SK-N-MC (cell line): ENCODE results near the gene PAK5.

Experiments
- DNase-seq: peaks from one replicate; pipeline ENCODE4 v3.0.0-alpha.2; 2011; ENCODE audit warnings: low read depth, low spot score
- H3K27ac ChIP-seq: fragments of 200-600 bp; sonication (generic); 2 replicates; pipeline ENCODE4 v1.5.1; 2016; ENCODE audit warnings: mixed run types
- H3K36me3 ChIP-seq: fragments of 200-600 bp; sonication (generic); 2 replicates; pipeline ENCODE4 v1.6.1; 2017; ENCODE audit warnings: antibody characterized with exemption, low read length, mixed read lengths; ENCODE audit not compliant: insufficient read depth
- H3K4me3 ChIP-seq: fragments of 200-600 bp; sonication (generic); 2 replicates; pipeline ENCODE4 v1.5.1; 2016
- H3K9ac ChIP-seq: fragments of 200-600 bp; sonication (generic); 2 replicates; pipeline ENCODE4 v1.8.0; 2017; ENCODE audit warnings: mixed run types, mixed read lengths; ENCODE audit not compliant: insufficient read length
- H3K9me3 ChIP-seq: fragments of 200-600 bp; sonication (generic); 2 replicates; pipeline ENCODE4 v1.6.1; 2017; ENCODE audit warnings: low read depth, mild to moderate bottlenecking, antibody characterized with exemption, low read length, moderate library complexity, mixed read lengths
- EZH2 ChIP-seq: fragments of 200-600 bp; sonication (generic); IDR thresholded peaks from one replicate; pipeline ENCODE4 v1.6.1; 2017; ENCODE audit warnings: antibody characterized with exemption
- FOXP2 ChIP-seq: optimal IDR thresholded peaks from 2 replicates; pipeline ENCODE3; 2011; ENCODE audit warnings: mild to moderate bottlenecking, moderate library complexity; ENCODE audit not compliant: insufficient read depth; ENCODE audit errors: extremely low read length, control extremely low read depth
- POLR2AphosphoS5 ChIP-seq: IDR thresholded peaks from 2 replicates; pipeline ENCODE4 v1.6.1; 2012; ENCODE audit warnings: mild to moderate bottlenecking, low read depth, low read length, borderline replicate concordance

PAK5 gene

GRCh38 chr20:9808166-9808565 lies 30.7 kb downstream of the PAK5 start:
- Histone ChIP-seq H3K9ac (no peak overlapping the region), H3K36me3 (no peaks in the 10 kb centered on the region), H3K27ac (no peak overlapping the region), H3K9me3 (no peaks in the 10 kb centered on the region), H3K4me3 (no peak overlapping the region)
- no peak for DNase-seq
- TF ChIP-seq EZH2: no peak
- TF ChIP-seq POLR2AphosphoS5: no peak
- no peak for TF ChIP-seq FOXP2

GRCh38 chr20:9807136-9807535 lies 31.7 kb downstream of the PAK5 start:
- H3K9me3 ChIP-seq: no peaks in the 10 kb centered on the region
- H3K27ac ChIP-seq: no peak overlapping the region
- H3K9ac ChIP-seq: no peak overlapping the region
- H3K4me3 ChIP-seq: no peak overlapping the region
- TF ChIP-seq EZH2 (no peak), POLR2AphosphoS5 (no peak), FOXP2 (no peak)
- no peaks in the 10 kb centered on the region for H3K36me3 ChIP-seq
- DNase-seq: no peak

GRCh38 chr20:9800421-9800820 lies 38.5 kb downstream of the PAK5 start:
- no peak overlapping the region for H3K27ac ChIP-seq
- no peak for DNase-seq
- no peaks in the 10 kb centered on the region for H3K36me3 ChIP-seq
- no peak for TF ChIP-seq EZH2
- no peak for TF ChIP-seq POLR2AphosphoS5
- TF ChIP-seq FOXP2: no peak
- no peak overlapping the region for H3K4me3 ChIP-seq
- no peaks in the 10 kb centered on the region for H3K9me3 ChIP-seq
- no peak overlapping the region for H3K9ac ChIP-seq

- DNase-seq: no peak
- Histone ChIP-seq H3K4me3 (no peak overlapping the region), H3K36me3 (no peaks in the 10 kb centered on the region), H3K27ac (no peak overlapping the region), H3K9ac (no peak overlapping the region), H3K9me3 (no peaks in the 10 kb centered on the region)
- TF ChIP-seq FOXP2 (no peak), POLR2AphosphoS5 (no peak), EZH2 (no peak)
Measured at GRCh38 chr20:9794831-9795230, 44.0 kb downstream of the PAK5 start.

GRCh38 chr20:9792674-9793073 lies 46.2 kb downstream of the PAK5 start:
- Histone ChIP-seq H3K9ac (no peak overlapping the region), H3K36me3 (no peaks in the 10 kb centered on the region), H3K9me3 (no peaks in the 10 kb centered on the region), H3K4me3 (no peak overlapping the region), H3K27ac (no peak overlapping the region)
- DNase-seq: no peak
- no peak for TF ChIP-seq FOXP2
- no peak for TF ChIP-seq POLR2AphosphoS5
- TF ChIP-seq EZH2: no peak

GRCh38 chr20:9789131-9789530 lies 49.7 kb downstream of the PAK5 start:
- DNase-seq: no peak
- TF ChIP-seq FOXP2 (no peak), POLR2AphosphoS5 (no peak), EZH2 (no peak)
- no peaks in the 10 kb centered on the region for H3K36me3 ChIP-seq
- H3K4me3 ChIP-seq: no peak overlapping the region
- no peak overlapping the region for H3K9ac ChIP-seq
- no peaks in the 10 kb centered on the region for H3K9me3 ChIP-seq
- no peak overlapping the region for H3K27ac ChIP-seq

- no peak overlapping the region for H3K9ac ChIP-seq
- H3K27ac ChIP-seq: no peak overlapping the region
- no peaks in the 10 kb centered on the region for H3K9me3 ChIP-seq
- DNase-seq: no peak
- TF ChIP-seq POLR2AphosphoS5: no peak
- no peak for TF ChIP-seq FOXP2
- TF ChIP-seq EZH2: no peak
- no peaks in the 10 kb centered on the region for H3K36me3 ChIP-seq
- no peak overlapping the region for H3K4me3 ChIP-seq
Measured at GRCh38 chr20:9775176-9775575, 63.7 kb downstream of the PAK5 start.

- DNase-seq: no peak
- no peak overlapping the region for H3K9ac ChIP-seq
- H3K9me3 ChIP-seq: no peaks in the 10 kb centered on the region
- TF ChIP-seq FOXP2: no peak
- no peak for TF ChIP-seq EZH2
- TF ChIP-seq POLR2AphosphoS5: no peak
- H3K27ac ChIP-seq: no peak overlapping the region
- no peak overlapping the region for H3K4me3 ChIP-seq
- no peaks in the 10 kb centered on the region for H3K36me3 ChIP-seq
Measured at GRCh38 chr20:9769954-9770353, 68.9 kb downstream of the PAK5 start.

- no peak for DNase-seq
- Histone ChIP-seq H3K9me3 (no peaks in the 10 kb centered on the region), H3K4me3 (no peak overlapping the region), H3K27ac (no peak overlapping the region), H3K36me3 (no peaks in the 10 kb centered on the region), H3K9ac (no peak overlapping the region)
- TF ChIP-seq EZH2: no peak
- no peak for TF ChIP-seq POLR2AphosphoS5
- no peak for TF ChIP-seq FOXP2
Measured at GRCh38 chr20:9761476-9761875, 77.4 kb downstream of the PAK5 start.

- H3K9ac ChIP-seq: no peak overlapping the region
- no peak overlapping the region for H3K27ac ChIP-seq
- no peak for DNase-seq
Measured at GRCh38 chr20:9759392-9759791, 79.5 kb downstream of the PAK5 start.

More at GRCh38 chr20:9759392-9759791, 79.5 kb downstream of the PAK5 start:
- no peaks in the 10 kb centered on the region for H3K9me3 ChIP-seq
- no peaks in the 10 kb centered on the region for H3K36me3 ChIP-seq
- TF ChIP-seq POLR2AphosphoS5 (no peak), EZH2 (no peak), FOXP2 (no peak)
- H3K4me3 ChIP-seq: no peak overlapping the region
